SH-SY5Y (cell line): Measurements from ENCODE around the gene AMBP.

ENCODE experiments used
- GATA2 ChIP-seq: IDR thresholded peaks from 2 replicates; pipeline ENCODE4 v1.6.1; 2011; ENCODE audit warnings: mild to moderate bottlenecking, low read depth, low read length
- GATA3 ChIP-seq: IDR thresholded peaks from 2 replicates; pipeline ENCODE4 v1.6.1; 2011; ENCODE audit warnings: low read depth, mild to moderate bottlenecking, low read length, moderate library complexity

Gene AMBP

DNA sequence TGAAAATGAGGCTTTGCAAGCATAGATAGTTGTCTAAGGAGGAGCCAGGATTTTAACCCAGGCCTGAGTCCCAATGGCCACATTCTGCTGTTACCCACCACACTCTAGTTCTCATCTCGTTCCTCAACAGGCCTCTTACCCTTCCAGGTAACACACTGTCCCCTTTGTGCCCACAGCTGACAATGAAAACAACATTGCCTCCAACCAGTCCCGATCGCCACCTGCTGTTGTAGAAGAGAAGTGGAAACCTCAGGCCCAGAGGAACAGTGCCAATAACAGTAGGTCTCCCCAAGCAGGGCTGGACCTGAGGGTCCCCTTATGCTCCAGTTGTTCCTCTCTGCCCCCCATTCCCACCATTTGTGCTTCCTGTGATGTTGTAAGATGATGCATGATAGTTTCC lies 30.4 kb downstream of the AMBP start:
- no peak for TF ChIP-seq GATA2
- TF ChIP-seq GATA3: no peak

GRCh38 chr9:114046875-114047274 lies 31.2 kb downstream of the AMBP start:
- TF ChIP-seq GATA3: no peak
- TF ChIP-seq GATA2: no peak

GRCh38 chr9:114046237-114046755 lies 31.8 kb downstream of the AMBP start:
- TF ChIP-seq GATA3: no peak
- TF ChIP-seq GATA2: no peak

DNA sequence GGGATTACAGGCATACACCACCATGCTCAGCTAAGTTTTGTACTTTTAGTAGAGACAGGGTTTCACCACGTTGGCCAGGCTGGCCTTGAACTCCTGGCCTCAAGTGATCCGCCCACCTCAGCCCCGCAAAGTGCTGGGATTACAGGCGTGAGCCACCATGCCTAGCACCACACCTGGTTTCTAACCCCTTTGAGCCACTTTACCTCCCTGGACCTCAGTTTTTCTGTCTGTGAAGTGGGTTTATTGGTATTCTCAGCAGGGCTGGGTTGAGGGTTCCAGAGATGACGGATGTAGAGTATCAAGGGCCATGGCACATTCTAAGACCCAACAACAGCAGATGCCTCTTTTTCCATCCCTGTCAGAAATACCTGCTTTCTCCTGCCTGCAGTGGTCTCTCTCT lies 38.6 kb downstream of the AMBP start:
- TF ChIP-seq GATA3: no peak
- TF ChIP-seq GATA2: no peak

GRCh38 chr9:114038724-114039313 lies 39.3 kb downstream of the AMBP start:
- TF ChIP-seq GATA2 (no peak), GATA3 (no peak)

DNA sequence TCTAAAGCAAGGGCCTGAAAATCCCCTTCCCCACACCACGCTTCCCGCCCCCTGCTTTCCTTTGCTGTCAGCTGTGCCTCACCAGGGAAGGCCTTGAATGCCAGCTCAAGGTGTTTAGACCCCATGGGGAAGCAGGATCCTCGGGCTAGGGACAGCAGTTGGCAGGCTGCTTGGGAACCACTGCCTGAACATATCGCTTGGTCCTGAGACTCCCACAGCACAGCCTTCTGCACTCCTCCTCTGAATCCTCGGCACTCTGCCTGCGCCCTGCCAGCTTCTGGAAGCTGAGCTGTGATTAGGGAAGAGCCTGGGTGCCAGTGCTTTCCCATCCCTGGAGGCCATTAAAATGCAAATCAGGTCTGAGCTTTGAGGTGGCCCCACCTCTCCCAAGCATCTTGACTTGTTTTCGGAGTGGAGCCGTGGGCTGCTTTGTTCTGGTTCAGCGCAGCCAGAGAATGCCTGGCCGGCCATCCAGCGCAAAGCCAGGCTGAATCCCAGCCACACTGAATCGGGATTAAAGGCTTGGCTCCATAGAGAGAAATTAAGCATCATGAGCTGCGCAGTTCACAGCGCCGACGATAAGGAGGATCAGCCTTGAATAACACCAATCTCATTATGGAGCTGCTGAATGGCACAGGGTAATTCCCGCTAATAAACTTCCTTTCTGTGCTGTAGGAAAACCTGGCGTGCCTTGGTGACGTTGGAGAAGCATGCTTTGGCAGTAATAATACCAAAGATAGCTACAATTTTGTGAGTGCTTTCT lies 40.0 kb downstream of the AMBP start:
- TF ChIP-seq GATA2: no peak
- no peak for TF ChIP-seq GATA3

- TF ChIP-seq GATA2 (no peak), GATA3 (no peak)
These were observed 40.9 kb downstream of the AMBP start for GRCh38 chr9:114037249-114037648.

DNA sequence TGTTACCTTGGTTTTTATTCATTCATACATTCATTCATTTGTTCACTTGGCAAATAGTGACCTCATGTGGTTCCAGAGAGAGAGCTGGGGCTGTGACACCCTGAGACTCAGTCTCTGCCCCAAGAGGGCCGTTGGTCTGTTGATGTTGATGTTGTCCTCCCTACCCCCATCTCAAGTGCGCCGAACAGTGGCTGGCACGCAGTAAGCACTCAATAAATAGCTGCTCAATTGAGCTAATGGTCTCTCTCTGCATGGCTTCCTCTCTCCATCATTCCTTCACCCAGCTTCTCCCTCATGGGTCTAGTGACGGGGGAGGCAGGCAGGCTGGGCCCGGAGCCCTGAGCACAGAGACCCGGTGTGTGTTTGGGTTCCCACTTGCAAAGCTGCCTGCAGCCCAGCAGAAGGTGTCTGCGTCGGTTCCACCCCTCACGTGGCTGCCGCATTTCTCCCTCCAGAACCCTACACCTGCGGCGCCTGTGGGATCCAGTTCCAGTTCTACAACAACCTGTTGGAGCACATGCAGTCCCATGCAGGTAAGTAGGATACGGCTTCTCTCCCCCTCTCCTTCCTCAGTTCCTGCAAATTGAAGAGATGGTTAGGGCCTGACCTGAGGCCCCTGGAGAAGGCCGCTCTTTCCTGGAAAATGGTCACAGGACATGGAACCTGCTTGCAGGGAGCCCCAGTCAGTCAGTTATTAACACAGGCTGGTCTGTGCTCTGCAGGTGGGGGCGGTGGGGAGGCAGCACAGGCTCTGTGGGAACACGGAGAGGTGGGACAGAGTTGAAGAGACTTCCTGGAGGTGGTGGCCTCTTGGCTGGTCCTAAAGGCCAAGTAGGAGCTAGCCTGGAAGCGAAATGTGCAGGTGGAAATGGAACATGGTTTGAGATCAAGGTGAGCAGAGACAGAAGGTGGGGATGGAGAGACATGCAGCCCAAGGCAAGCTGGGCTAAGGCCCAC lies 42.0 kb downstream of the AMBP start:
- TF ChIP-seq GATA2 (no peak), GATA3 (no peak)

GRCh38 chr9:114035221-114035844 lies 42.8 kb downstream of the AMBP start:
- no peak for TF ChIP-seq GATA3
- no peak for TF ChIP-seq GATA2

- TF ChIP-seq GATA3: no peak
- TF ChIP-seq GATA2: no peak
These were observed 43.4 kb downstream of the AMBP start for GRCh38 chr9:114034661-114035062.

- TF ChIP-seq GATA2: no peak
- no peak for TF ChIP-seq GATA3
These were observed 43.9 kb downstream of the AMBP start for GRCh38 chr9:114034196-114034595.

DNA sequence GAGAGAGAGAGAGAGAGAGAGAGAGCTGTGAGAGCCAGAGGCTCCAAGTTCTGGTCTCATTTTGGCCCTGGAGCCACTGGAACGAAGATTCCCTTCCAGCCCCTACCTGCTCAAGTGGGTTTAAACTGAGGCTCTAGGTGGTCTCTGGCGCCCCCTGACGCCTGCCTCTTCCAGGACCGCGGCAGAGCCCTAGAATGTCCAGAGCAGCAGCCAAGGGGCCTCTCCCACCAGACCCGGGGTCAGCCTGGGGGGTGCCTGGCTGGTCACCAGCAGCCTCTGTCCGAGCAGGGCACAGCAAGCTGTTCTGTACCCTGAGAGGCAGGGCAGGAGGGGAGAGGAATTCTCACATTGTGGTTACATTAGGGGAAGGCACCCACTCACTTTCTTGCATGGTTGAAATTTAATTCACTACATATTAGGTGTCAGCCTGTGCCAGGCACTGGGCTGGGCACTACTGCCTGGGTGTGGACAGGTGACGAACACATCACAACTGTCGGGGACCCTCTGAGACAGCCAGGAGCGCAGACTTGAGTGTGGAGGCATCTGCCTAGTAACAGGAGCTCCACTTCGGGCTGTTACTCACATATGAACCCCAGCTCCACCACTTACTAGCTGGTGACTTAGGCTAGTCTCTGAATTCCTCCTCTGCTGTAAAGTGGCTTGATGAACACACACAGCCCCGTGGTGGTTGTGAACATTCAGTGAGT lies 44.5 kb downstream of the AMBP start:
- TF ChIP-seq GATA2 (no peak), GATA3 (no peak)
